T-helper 1 cell (primary cell): ENCODE data around the gene ERMARD.
"Not testable (repeated sequence)": the region's sequence is repeated elsewhere in the genome, so short reads cannot be mapped to it uniquely, and the experiment has no call there.

ENCODE experiments used
- DNase-seq, 5 donors: peaks; one replicate each; pipeline ENCODE4 v3.0.0-alpha.2; 2012 to 2020

ERMARD gene

GRCh38 chr6:169738204-169738975 is 13.0 kb upstream of the ERMARD start:
- no peak for DNase-seq

- DNase-seq, result no peak
Observed at GRCh38 chr6:169738976-169739529, 12.4 kb upstream of the ERMARD start.

DNA sequence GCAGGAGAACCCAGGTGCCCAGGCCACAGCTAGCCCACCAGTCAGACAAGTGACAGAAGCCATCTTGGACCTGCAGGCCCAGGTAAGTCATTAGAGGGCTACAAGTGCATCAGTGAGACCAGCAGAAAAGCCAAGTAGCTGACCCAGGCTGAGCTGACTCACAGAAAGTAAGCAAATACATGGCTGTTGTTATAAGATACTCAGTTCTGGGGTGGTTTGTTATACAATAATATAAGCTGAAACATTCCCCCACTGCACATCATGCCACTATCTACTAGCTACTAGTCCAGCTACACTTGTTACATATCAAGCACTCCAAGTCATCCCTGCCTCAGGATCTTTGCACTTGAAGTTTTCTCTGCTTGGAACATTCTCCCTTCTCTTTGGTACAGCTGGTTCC is 10.1 kb upstream of the ERMARD start:
- no peak for DNase-seq

- DNase-seq, result no peak
Observed at GRCh38 chr6:169745405-169745804, 6.0 kb upstream of the ERMARD start.

- DNase-seq, result no peak
Observed at GRCh38 chr6:169746556-169746955, 4.9 kb upstream of the ERMARD start.

DNA sequence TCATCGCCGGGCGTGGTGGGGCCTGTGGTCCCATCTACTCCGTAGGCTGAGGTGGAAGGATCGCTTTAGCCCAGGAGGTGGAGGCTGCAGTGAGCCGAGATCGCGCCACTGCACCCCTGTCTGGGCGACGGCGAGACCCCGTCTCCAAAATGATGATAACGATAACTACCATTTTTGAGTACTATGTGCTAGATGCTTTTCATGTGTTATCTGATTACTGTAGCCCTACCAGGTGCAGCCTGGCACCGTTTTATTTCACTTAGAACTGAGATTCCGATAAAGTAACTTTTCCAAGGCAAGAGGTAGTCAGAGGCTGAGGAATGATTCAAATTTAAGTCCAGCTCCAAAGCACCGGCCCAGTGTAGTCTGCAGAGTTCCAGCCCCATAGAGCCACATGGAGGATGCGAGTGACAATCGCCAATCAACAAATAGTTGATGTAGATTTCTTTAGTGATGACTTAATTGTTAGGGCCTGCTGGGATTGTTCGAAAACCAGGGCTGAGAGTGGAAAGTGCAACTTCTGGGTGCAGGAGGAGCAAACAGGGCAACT is 727 bp downstream of the ERMARD start:
- DNase-seq, result no peak

DNA sequence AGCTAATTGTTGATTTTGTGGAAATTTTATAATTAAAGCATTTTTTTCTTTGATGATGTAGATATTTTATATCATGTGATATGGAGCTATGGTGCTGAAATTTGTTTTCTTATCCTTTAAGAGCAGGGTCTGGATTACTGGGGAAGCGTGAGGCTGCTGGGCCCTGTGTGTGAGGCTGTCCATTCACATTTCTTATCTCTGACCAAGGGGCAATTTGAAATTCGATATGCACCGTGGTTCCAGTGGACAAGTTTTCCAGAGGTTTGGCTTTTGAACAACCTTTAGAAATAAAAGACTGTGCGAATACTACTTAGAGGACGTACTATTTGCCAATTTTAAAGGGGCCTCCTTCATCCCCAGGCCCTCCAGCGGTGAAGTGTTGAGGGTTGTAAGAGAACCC is 3.7 kb downstream of the ERMARD start:
- DNase-seq, result no peak

DNA sequence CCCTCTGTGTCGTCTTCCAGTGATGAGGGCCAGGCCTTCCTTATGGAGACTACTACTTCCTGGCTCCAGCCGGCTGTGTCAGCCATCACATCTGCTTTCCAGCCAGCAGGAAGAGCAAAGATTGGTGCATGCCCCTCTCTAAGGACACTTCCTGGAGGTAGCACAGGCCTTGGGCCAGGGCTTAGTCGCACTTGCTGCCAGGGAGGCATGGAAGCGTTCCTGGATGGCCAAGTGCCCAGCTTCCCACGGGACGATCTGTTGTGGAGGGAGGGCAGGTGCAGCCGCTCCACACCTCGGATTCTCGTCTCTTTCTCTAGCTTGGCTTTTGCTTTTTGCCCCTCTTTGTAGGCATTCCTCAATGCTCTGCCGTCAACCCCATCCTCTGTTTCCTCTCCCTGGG is 11.9 kb downstream of the ERMARD start:
- no peak for DNase-seq

DNA sequence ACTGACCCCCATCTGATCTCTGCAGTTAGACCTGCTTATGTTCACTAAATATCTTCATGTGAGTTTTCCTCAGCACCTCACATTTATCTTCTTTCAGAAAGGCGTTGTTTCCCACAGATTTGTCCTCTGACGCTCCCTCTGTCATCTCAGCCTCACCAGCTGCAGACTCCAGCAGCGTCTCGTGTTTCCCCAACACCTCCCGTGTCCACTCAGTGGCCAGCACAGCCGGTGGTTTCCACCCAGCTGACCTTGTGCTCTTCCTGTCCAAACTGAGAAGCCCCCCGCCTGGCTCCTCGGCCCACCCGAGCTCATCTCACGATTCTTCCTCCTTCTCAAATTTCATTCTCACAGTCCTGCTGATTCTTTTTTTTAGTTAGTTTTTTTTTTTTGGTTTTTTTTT is 12.5 kb downstream of the ERMARD start:
- no peak for DNase-seq

DNA sequence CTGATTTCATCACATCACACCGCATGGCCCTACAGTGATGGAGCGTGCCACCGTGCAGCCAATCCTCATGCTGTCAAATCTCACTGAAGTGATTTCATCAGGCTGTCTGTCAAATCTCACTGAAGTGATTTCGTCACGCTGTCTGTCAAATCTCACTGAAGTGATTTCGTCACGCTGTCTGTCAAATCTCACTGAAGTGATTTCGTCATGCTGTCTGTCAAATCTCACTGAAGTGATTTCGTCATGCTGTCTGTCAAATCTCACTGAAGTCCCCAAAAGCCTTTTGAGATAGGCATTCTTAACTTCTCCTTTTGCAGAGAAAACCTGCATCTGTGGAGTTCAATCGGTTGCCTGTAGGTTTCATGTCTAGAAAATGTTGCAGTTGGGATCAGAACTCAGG is 14.4 kb downstream of the ERMARD start:
- not testable (repeated sequence) for DNase-seq

DNA sequence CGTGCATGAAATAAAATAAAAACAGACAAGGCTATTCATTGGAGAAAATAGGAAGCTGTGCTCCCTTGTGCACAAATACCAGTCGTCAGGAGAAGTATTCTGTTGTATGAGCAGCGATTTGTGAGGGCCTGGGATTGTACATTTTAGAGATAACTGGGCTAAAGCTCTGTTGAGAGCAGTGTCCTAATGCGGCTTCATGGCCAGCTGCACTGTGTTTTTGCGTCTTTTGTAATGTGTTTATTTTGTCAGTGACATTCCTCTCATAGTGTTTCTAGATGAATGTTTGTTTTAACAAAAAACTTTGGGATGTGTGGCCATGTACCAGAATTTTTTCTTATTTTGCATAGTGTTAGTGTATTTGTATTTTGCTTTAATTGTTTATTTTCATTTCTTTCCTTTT is 14.8 kb downstream of the ERMARD start:
- DNase-seq, result no peak

- DNase-seq, result no peak
Observed at GRCh38 chr6:169766921-169767736, 15.7 kb downstream of the ERMARD start.

DNA sequence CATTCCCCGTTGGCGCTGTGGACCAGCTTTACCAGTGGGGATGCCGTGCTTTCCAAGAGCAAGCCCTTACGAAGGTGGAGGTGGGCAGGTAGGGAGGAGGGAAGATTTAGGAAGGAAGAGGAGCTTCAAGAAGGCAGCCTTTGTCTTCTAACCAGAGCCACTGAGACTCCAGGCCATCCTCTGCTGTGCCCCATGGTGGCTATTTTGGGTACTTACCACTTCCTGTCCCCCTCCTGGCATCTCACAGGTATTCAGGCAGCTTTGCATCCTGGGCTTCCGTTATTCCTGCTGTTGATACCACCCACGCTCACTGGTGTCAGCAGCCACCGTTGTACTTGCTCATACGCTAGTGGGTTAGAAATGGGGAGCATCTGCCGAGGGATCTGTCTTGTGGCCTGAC is 22.9 kb downstream of the ERMARD start:
- no peak for DNase-seq

GRCh38 chr6:169775321-169775720 is 23.9 kb downstream of the ERMARD start:
- DNase-seq, result no peak

- no peak for DNase-seq
Observed at GRCh38 chr6:169776379-169776778, 25.0 kb downstream of the ERMARD start.

DNA sequence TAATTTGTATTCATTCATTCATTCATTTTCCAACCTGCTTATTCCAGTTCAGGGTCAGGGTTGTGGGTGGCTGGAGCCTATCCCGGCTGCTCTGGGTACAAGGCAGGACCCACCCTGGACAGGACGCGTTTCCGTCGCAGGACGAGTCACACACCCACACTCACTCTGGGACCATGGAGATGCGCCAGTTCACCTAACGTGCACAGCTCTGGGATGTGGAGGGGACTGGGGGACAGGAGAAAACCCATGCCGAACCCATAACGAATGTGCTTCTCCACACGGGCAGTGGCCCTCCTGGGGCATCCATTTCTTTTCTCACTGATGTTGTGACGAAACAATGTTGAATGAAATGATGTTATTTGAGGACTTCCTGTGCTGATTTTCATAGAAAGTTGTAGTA is 26.5 kb downstream of the ERMARD start:
- no peak for DNase-seq

GRCh38 chr6:169778646-169779045 is 27.2 kb downstream of the ERMARD start:
- DNase-seq, result no peak

GRCh38 chr6:169779092-169779815 is 27.8 kb downstream of the ERMARD start:
- DNase-seq, result no peak

DNA sequence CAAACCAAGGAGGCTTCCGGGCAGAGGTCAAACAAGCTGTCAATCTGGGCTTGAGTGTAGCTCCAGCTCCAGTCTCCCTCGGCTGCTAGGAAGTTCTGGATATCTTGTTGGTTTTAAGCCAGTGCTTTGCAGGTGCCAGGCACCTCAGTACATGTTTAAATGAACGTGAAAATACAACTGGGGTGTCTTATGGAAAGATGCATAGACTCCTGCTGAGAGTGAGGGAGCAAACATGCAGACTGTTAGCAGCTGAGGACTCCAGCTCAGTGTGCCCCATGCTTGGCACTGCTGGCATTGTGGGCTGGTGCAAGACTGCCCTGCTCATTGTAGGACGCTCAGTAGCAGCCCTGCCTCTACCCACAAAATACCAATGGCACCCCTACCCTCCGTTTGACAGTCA is 28.5 kb downstream of the ERMARD start:
- no peak for DNase-seq

GRCh38 chr6:169780571-169781091 is 29.2 kb downstream of the ERMARD start:
- no peak for DNase-seq

DNA sequence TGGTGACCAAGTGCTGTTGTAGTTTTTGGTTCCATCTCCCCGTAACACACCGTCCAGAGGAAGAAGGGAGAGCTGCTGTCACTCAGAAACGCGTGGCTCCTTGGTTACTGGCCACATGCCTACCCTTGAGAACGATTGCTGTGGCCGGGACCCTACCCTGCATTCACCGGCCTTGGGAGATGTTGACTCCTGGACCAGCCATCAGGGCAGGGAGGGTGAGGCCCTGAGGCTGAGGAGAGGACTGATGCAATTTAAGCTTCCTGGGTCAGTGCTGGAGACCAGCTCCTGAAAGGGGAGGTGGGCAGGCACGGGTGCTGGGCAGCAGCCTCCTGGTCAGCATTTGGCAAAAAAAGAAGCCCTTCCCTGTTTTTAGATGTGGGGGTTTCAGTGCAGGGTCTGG is 31.5 kb downstream of the ERMARD start:
- no peak for DNase-seq

GRCh38 chr6:169783401-169783800 is 32.0 kb downstream of the ERMARD start:
- no peak for DNase-seq
